ENCODE measurements around the gene WDR36. TPM values are rescaled to one million over a fixed set of nuclear protein-coding genes. Genes with fewer than 3 reads are reported as not detected.
A peak's percentile ranks its signal among the peaks of the same experiment; 100 is the strongest.

The WDR36 gene
- 44.7 and 57.3 TPM in 2 replicates for total RNA-seq (2014; rRNA removed)
- 6.3 TPM for polyA plus RNA-seq (2012)

DNA sequence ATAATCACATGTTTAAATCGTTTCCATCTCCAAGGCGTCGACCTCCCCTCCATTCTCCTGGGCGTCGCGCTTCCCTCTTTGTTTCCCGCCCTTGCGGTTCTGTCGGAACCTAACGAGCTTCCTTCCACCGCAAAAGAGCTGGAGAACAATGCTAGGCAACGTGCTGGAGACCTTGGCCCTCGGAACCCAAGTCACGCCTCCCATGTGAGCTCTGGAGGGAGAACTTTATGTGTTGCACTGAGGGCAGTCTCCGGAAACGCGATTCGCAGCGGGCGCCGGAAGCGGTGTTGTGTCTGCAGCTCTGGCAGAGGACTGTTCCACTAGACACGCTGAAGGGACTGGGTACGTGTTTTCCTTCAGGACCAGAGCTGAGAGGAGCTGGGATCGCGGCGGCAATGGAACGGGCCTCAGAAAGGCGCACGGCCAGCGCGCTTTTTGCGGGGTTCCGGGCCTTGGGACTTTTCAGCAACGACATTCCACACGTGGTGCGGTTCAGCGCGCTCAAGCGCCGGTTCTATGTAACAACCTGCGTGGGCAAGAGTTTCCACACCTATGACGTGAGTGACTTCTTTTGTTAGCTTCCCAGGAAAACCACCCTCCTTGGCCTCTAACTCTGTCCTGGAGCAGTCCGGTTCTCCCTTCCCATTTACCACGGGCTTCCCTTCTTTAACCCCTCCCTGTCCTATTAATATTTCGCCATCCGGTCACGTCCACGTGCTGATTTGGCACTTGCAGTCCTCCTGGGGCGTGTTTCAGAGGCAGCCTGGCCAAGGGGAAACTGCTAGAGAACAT is at the start of gene WDR36:
Gene WDR36, plus strand, starts transcription at position 287 of the 792 bp plus-strand sequence. Its CDS starts 109 bp downstream, at position 396.
- peak; percentile 94 for DNase-seq (ENCODE audit: low read depth)

DNA sequence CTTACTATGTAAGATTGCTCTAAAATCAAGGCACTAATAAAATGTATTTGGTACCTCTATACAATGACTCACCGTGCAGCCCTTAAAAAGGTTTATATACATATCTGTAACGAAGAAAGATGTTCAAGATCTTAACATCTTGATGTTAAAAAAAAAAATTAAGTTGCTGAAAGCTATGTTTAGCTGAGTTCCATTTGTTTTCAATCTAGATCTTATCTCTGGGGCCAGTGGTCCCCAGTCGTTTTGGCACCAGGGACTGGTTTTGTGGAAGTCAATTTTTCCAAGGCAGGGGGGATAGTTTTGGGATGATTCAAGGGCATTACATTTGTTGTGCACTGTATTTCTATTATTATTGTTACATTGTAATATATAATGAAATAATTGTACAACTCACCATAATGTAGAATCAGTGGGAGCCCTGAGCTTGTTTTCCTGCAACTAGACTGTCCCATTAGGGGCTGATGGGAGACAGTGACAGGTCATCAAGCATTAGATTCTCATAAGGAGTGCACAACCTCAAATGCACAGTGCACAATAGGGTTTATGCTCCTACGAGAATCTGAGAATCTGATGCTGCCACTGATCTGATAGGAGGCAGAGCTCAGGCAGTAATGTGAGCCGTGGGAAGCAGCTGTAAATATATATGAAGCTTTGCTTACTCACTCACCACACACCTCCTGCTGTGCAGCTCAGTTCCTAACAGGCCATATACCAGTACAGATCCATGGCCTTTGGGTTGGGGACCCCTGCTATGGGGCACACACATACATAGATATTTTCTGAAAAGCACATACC is 48.2 kb upstream of the WDR36 start:
- DNase-seq (ENCODE audit: low read depth), result peak; percentile 89

DNA sequence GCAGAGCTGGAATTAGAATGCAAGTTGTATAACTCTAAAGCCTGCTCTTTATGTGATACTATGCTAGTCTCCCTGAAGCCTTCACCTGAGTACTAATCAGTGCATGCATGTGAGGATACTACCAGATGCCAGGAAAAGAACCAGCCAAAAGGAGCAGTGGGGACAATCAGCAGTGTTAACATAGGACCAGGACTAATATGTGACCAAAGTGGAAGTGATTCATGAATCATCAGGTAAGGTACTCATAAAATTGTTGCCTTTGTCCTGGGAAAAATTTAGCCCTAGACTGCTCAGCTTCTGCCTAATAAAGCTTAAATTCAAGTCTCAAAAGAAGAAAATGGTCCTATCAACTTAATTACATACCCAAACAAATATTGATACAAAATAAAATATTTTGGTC is 34.1 kb upstream of the WDR36 start:
- no peak for DNase-seq (ENCODE audit: low read depth)

DNA sequence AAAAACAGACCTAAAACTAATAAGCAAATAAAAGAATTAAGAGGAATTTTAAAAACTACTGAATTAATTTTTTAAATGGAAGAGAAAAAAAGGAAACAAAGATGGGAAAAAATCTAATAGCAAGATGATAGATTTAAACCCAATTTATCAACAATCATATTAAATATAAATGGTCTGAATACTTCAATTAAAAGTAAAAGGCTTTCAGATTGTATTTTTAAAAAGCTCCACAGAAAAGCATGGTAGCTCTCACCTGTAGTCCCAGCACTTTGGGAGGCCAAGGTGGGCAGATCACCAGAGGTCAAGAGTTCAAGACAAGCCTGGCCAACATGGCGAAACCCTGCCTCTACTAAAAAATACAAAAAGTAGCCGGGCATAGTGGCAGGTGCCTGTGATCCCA is 32.0 kb upstream of the WDR36 start:
- DNase-seq (ENCODE audit: low read depth), result no peak

DNA sequence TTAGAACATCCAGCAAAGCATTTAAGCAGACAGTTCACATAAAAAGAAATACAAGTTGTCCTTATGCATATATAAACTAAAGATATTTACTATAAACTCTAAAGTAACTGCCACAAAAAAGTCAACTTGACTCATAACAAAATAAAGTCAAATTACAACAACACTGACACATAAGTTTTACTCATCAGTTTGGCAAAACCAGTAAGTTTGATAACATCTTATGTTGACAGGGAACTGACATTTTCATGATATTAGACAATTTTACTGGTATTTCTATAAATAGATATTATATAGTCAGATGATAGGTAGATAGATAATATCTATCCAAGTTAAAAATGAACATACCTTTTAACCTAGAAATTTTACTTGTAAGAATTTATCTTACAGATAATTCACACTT is 30.5 kb upstream of the WDR36 start:
- no peak for DNase-seq (ENCODE audit: low read depth)

DNA sequence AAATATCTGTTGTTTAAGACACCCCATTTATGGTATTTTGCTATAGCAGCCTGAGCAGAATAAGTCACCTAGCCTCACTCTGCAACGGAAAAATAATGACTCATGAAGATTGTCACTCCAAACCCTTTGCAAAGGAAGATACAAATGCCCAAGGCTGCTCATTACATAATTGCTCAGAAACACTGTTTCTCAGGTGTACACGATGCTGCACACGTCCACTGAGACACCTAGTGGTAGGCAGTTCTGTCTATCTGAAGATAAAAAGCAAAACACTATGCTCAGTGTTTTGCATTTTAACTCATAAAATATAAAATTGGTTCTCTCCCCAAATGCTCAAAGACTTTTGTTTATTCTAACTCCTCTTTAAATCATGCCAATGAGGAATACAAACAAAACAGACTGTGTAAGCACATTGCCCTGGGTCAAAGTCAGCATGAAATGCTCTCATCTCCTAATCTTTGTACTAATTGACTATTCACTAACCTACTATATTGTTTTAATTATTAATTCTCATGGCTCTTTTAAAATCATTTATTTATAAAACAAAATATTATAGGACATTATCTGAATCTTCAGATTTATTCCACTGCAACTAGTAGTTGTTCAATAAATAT is 28.3 kb upstream of the WDR36 start:
- no peak for DNase-seq (ENCODE audit: low read depth)

DNA sequence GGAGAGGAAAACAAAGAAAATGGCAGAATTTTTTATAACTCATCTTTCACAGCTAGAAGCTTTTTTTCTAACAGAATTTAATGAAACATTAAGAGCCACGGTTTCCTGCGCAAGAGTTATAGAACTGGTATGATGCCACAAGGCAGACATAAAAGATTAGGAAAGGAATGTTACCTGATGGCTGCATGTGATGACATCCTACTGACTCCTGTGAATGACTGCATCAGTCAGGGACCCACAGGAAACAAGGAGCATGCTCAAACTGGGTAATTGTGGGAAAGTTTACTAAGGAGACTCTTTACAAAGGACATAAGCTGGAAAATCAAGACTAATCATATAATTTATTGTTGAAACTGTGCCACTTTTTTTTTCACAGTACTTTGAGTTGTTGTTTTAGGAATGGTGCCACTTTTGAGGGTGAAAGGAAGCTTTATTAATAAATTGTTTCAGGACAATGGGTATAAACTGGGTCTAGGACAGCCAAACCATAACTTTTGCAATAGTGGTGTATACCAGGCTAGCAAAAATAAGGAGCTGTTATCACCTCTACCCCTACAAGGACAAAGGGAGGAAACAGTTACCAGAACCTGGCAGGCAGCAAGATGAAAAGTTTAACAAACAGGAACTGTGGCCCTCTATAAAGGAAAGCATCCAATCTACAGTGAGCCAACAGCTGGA is 25.7 kb upstream of the WDR36 start:
- DNase-seq (ENCODE audit: low read depth), result no peak

DNA sequence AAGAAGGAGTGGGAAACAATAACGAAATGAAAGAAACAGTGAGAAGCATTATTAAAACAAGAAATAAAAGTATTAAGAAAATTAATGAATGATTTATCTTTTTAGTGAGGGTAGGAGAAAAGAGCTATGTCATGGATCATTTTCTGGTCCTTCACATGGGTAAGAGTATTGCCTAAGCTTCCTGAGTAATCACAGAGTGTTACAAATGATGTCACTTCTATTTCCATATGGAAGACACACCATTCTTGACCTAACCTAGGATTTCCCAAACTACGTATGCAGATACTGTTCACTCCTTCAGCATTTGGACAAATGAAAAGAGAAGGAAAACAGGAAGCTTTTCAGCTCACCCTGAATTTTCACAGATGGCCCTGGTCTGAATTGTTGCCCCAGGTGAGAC is 23.9 kb upstream of the WDR36 start:
- no peak for DNase-seq (ENCODE audit: low read depth)

DNA sequence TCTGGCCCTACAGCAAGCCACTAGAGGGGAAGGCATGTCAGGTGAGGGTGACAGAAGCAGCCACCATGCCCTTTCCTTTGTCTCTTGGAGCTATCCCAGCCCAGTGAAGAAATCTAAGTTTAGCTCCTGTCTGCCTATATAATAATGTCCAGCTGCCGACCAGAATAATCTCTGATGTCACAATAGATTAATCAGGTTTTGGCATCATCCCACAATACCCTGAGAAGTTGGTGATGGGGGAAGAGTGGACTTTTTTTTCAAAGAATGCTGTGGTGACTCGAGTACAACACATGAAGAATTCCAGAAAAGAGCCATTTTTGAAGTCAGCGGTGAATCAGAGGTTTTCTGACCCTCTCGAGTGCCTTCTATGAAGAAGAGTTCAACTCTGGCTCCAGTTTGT is 22.3 kb upstream of the WDR36 start:
- DNase-seq (ENCODE audit: low read depth), result peak; percentile 76

DNA sequence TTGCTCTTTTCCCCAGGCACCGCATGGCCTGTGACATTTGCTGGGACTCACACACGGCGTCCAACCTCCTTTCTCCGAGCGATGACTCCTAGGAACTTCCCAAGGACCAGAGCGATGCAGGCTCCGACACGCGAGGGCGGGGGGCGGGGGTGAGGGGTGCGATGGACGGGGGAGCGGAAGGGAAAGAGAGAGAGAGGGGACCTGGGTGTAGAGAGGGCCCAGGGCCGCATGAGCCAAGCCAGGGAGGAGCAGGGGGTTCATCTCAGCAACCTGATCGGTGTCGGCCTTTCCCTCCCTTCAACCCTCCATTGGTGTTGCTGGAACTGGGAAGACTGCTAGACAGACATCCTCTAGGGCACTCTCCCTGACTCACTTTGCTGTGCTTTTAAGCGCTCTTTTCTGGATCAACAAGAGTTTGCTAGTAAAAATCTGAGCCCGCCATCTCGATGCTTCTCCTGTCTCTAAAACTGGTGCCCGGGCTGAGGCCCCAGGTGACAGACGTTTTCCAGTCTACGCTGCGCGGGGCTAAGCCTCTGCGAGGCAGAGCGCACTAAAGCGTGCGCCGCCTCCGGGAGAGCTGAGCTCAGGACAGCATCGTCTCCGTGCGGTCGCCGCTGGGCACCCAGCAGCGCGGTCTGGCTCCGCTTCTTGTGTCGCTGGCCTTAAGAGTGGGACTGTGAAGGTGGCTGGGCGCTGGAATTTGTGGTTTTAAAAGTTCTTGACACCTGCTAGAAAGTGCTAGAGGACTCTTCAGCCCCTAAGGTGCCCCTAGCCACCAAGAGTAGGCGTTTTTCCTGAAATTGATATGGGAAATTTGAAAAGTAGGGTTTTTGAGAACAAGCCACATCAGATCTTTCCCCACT is 21.6 kb upstream of the WDR36 start:
- DNase-seq (ENCODE audit: low read depth), result no peak

DNA sequence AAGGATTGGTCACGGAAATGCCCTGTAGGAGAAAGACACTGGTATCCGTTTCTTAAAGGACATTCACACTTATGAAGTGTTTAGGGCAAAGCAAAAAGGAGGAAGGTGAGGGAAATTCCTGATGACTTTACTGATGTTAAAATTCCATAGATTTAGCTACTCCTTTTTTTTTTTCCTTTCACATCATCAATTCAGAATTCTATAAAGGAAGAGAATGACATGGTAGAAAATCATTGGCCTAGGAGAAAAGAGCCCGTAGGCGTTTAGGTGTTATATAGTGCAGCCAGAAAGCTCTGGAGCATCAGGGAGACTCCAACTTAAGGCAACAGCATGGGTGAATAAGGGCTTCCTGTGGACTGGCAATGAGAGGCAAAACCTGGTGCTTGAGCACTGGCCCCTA is 20.7 kb upstream of the WDR36 start, which contains the start of gene TSLP:
Gene TSLP, plus strand, starts transcription at position 301 of the 400 bp plus-strand sequence. CDS start 178 bp downstream, outside the sequence.
- no peak for DNase-seq (ENCODE audit: low read depth)

DNA sequence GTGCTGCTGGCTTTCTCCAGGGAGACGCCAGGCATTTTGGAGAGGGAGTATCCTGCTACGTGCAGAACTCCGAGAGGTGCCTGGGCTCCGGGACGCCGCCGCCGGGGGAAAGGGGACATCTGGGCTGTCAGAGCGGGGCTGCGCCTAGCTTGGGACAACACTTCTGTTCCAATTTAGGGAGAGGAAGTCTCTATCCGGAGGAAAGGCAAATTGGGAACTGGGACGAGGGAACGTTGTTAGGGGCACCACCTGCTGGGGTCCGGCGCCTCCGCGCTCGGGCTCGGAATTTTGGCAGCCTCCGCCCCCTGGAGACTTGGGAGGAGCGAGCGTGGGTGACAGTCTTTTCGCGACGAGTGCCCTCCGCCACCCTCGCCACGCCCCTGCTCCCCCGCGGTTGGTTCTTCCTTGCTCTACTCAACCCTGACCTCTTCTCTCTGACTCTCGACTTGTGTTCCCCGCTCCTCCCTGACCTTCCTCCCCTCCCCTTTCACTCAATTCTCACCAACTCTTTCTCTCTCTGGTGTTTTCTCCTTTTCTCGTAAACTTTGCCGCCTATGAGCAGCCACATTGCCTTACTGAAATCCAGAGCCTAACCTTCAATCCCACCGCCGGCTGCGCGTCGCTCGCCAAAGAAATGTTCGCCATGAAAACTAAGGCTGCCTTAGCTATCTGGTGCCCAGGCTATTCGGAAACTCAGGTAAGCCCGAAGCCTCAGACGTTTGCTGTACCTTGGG is 19.0 kb upstream of the WDR36 start:
- DNase-seq (ENCODE audit: low read depth), result peak; percentile 64

DNA sequence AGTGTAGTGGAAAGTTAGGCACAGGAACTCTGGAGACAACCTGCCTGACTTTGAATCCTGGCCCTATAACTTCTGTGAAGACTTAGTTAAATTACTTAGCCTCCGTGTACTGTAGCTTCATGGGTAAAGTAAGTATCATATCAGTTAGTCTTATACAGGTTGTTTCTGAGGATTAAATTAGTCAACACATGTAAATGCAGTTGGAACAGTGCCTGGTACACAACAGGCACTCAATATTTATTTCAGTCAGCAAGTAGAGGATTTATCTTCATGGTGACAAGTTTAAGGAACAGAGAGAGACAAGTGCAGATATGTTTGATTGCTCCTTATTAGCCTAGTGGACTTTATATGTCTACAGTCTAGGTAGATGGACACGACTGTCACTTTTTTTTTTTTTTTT is 17.9 kb upstream of the WDR36 start:
- DNase-seq (ENCODE audit: low read depth), result no peak

DNA sequence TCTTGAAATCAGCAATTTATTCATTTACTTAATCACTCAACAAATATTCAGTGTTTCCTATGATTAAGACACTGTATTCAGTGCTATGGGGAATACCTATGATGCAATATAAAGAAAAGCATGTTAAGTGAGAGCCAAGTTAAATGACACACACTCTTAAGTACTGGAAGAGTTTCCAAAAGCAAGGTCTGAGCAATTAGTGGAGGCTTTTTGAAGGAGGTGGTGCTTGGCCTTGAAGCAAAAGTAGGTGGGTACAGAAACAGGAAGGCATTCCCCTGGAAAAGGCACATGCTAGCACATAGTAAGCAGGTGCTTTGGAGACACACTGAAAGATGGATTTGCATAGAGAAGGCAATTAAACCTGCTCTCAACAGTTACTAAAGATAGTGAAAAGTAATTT is 16.6 kb upstream of the WDR36 start:
- peak; percentile 74 for DNase-seq (ENCODE audit: low read depth)

DNA sequence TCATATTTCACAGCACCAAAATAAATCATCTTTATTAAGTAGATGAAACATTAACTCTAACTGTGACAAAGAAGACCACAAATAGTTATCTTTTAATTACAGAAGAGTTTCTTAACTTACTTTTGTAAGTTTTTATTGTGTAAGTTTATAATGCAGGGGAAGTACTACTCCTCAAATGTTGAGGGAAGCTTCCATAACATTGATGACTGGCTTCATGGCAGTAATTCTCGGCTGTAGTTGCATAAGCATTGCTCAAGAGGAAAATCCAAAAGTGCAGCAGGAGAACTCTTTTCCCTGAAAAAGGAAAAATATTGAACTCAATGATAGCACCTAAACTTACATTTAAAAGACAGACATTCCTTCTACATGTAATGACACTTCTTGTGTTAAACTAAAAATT is 16.1 kb upstream of the WDR36 start:
- no peak for DNase-seq (ENCODE audit: low read depth)

DNA sequence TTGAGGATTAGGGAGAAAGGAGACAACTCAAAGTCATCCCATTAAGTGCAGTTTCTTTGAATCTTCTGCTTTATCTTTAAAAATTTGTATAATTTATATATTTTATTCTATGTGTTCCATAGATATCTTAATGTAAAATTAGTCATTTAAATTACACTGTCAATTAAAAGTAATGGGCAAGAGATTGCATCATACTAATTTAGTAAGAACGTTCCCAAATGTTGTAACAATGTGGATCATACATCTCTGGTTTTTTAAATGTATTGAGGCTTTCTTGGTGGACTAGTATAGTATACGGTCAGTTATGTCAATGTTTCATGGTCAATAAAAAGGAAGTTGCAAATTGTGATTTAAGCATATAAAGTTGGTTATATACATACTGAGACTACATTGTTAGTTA is 14.5 kb upstream of the WDR36 start:
- DNase-seq (ENCODE audit: low read depth), result no peak

DNA sequence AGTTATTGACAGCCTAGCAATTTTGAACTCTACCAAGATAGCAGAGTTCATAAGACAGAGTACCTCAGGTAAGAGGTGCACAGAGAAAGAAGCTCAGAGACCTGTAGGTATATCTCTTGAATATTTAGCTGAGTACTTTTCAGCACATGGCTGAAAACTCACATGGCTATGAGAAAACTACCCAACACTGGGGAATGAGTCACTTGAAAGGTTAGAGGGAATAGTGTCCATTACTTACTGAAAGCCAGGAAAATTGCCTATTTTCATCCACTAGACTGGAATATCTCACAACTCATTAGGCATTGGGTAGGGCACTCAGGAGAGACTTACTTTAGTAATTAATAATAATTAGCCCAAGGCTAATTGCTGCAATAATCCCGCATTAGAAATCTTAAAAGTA is 12.3 kb upstream of the WDR36 start:
- peak; percentile 37 for DNase-seq (ENCODE audit: low read depth)

DNA sequence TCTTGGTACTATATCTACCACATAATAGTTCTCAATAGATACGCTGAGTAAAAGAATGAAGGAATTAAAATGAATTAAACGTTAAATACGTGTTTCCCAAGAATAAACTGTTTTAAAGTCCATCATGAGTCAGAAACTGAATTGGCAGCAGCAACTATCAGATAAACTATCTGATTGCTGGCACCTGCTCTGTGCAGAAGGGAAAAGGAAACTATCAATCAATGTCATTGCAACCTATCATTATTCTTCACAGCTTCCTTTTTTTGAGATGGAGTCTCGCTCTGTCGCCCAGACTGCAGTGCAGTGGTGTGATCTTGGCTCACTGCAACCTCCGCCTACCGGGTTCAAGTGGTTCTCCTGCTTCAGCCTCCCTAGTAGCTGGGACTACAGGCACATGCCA is 8.8 kb upstream of the WDR36 start:
- DNase-seq (ENCODE audit: low read depth), result no peak

DNA sequence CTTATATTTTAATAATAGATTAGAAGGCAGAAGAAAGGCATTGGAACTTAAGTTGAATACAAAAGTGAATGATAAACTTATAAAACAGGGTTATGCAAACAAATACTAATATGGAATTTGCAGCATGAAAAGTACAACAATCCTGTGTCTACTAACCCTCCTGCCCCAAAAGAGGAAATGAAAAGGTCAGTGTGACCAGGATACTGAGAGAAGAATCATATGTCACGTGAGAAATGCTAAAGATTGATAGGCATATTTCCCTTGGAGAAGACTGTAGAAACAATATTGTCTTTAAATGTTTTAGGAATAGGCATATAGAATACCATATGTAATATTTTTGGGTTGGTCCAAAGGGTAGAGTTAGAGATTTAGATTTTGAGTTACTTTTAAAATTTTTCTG is 3.8 kb downstream of the WDR36 start:
- DNase-seq (ENCODE audit: low read depth), result no peak
